IPS DF 19.7 (cell line): Measurements from ENCODE around the gene WTIP.
"Not testable (repeated sequence)": the region's sequence is repeated elsewhere in the genome, so short reads cannot be mapped to it uniquely, and the experiment has no call there.

Experiments used
- DNase-seq: peaks from one replicate; pipeline ENCODE4 v3.0.0-alpha.2; 2013; ENCODE audit warnings: low read depth, low spot score

The WTIP gene

GRCh38 chr19:34480971-34481841, at the start of gene WTIP:
WTIP (plus strand) TSS chr19:34481758; CDS start chr19:34481975, 217 bp downstream.
- DNase-seq, result no peak

GRCh38 chr19:34432797-34433196, 48.8 kb upstream of the WTIP start:
- DNase-seq, result no peak

GRCh38 chr19:34436716-34437115, 44.8 kb upstream of the WTIP start:
- DNase-seq, result no peak

GRCh38 chr19:34448191-34448590, 33.4 kb upstream of the WTIP start:
- DNase-seq, result no peak

GRCh38 chr19:34452723-34453122, 28.8 kb upstream of the WTIP start:
- DNase-seq, result no peak

GRCh38 chr19:34454091-34454490, 27.5 kb upstream of the WTIP start:
- no peak for DNase-seq

GRCh38 chr19:34454685-34455084, 26.9 kb upstream of the WTIP start:
- no peak for DNase-seq

GRCh38 chr19:34455783-34456480, 25.6 kb upstream of the WTIP start:
- DNase-seq, result not testable (repeated sequence)

- DNase-seq, result no peak
Observed at GRCh38 chr19:34457446-34457845, 24.1 kb upstream of the WTIP start.

GRCh38 chr19:34458677-34459076, 22.9 kb upstream of the WTIP start:
- no peak for DNase-seq

- no peak for DNase-seq
Observed at GRCh38 chr19:34459614-34460013, 21.9 kb upstream of the WTIP start.

- no peak for DNase-seq
Observed at GRCh38 chr19:34461375-34462100, 20.0 kb upstream of the WTIP start.

- DNase-seq, result not testable (repeated sequence)
Observed at GRCh38 chr19:34464785-34465184, 16.8 kb upstream of the WTIP start.

- no peak for DNase-seq
Observed at GRCh38 chr19:34468409-34468808, 13.1 kb upstream of the WTIP start.

GRCh38 chr19:34469026-34469425, 12.5 kb upstream of the WTIP start:
- not testable (repeated sequence) for DNase-seq

- no peak for DNase-seq
Observed at GRCh38 chr19:34471906-34472700, 9.5 kb upstream of the WTIP start.

- no peak for DNase-seq
Observed at GRCh38 chr19:34474233-34474989, 7.1 kb upstream of the WTIP start.

GRCh38 chr19:34475026-34475974, 6.3 kb upstream of the WTIP start:
- no peak for DNase-seq

GRCh38 chr19:34475975-34476594, 5.5 kb upstream of the WTIP start:
- DNase-seq, result no peak
